HG02840 (cell line): Measurements from ENCODE around the gene SF1.

Experiments
- ATAC-seq: cut with Tn5 transposase; IDR thresholded peaks from one replicate; pipeline ENCODE4 v1.9.1; 2021; ENCODE audit warnings: mild to moderate bottlenecking, moderate library complexity, moderate number of reproducible peaks; ENCODE audit not compliant: unreplicated experiment, low FRiP score

The SF1 gene

GRCh38 chr11:64801561-64802369 is 23.4 kb upstream of the SF1 start:
- ATAC-seq = no peak

GRCh38 chr11:64801158-64801464 is 22.8 kb upstream of the SF1 start:
- no peak for ATAC-seq

GRCh38 chr11:64800303-64801157 is 22.2 kb upstream of the SF1 start:
- ATAC-seq = no peak

GRCh38 chr11:64799623-64800302 is 21.4 kb upstream of the SF1 start:
- ATAC-seq = no peak

GRCh38 chr11:64799256-64799622 is 20.9 kb upstream of the SF1 start:
- ATAC-seq = no peak

- ATAC-seq = no peak
These were observed 18.6 kb upstream of the SF1 start for GRCh38 chr11:64796757-64797541.

- no peak for ATAC-seq
These were observed 17.9 kb upstream of the SF1 start for GRCh38 chr11:64796047-64796756.

- ATAC-seq = no peak
These were observed 16.2 kb upstream of the SF1 start for GRCh38 chr11:64794526-64794925.

GRCh38 chr11:64793271-64794160 is 15.2 kb upstream of the SF1 start:
- ATAC-seq = no peak

GRCh38 chr11:64792482-64792881 is 14.1 kb upstream of the SF1 start:
- no peak for ATAC-seq

- no peak for ATAC-seq
These were observed 13.5 kb upstream of the SF1 start for GRCh38 chr11:64791781-64792291.

GRCh38 chr11:64790205-64791095 is 12.1 kb upstream of the SF1 start:
- no peak for ATAC-seq

GRCh38 chr11:64789331-64790204 is 11.2 kb upstream of the SF1 start:
- ATAC-seq = no peak

GRCh38 chr11:64788321-64789215 is 10.2 kb upstream of the SF1 start:
- ATAC-seq = no peak

GRCh38 chr11:64787526-64788320 is 9.4 kb upstream of the SF1 start:
- ATAC-seq = no peak
